Endothelial cell of hepatic sinusoid (primary cell): Measurements from ENCODE around the gene CREBL2.
"Not testable (repeated sequence)": the region's sequence is repeated elsewhere in the genome, so short reads cannot be mapped to it uniquely, and the experiment has no call there.

Experiments used
- in situ Hi-C: cut with HindIII; loops from 2 replicates; pipeline ENCODE4 v1.10.0; 2017; ENCODE audit warnings: low sequenced_read_pairs

The CREBL2 gene

DNA sequence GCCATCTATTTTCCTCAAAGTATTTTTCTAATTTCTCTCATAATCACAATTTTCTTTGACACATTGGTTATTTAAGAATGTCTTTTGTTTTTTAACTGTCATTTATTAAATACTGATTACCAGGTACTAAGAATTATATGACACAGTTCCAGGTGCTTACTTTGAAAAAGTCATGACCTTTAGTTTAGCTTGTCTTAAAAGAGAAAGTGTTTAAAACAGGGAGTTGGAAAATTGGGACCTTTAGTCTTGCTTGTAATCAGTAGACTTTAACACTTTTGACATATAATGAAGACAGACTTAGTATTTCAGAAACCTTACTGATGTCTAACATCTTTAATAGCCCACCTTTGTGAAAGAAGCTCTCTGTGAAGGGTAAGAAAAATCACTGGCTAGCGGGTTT lies 19.2 kb downstream of the CREBL2 start:
- in situ Hi-C loops: no loop called here

DNA sequence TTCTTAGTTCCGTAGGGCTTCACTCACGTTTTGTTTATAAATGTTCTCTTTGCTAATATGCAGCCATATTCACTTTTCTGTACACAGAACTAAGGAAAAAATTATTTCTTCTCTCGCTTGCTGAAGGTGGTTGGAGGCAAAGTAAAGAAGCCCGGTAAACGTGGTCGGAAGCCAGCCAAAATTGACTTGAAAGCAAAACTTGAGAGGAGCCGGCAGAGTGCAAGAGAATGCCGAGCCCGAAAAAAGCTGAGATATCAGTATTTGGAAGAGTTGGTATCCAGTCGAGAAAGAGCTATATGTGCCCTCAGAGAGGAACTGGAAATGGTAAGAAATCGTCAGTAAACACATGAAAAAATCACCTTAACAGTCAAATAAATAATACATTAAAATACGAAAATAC lies 24.0 kb downstream of the CREBL2 start:
- in situ Hi-C loops: no loop called here

DNA sequence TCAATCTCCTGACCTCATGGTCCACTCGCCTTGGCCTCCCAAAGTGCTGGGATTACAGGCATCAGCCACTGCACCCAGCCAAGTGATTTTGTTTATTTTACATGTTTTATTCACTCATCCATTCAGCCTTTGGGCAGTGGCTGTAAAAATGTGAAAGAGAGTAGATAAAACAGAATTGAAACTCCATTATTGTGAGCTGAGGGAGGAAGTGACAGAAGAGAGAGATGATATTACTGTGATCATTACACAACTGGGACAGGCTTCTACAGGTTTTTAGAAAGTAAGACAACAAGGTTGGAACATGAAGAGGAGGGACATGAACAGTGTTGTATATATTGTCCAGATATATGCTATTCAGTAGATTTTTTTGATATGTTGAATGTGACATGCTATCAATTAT lies 25.0 kb downstream of the CREBL2 start:
- in situ Hi-C loops: no loop called here

DNA sequence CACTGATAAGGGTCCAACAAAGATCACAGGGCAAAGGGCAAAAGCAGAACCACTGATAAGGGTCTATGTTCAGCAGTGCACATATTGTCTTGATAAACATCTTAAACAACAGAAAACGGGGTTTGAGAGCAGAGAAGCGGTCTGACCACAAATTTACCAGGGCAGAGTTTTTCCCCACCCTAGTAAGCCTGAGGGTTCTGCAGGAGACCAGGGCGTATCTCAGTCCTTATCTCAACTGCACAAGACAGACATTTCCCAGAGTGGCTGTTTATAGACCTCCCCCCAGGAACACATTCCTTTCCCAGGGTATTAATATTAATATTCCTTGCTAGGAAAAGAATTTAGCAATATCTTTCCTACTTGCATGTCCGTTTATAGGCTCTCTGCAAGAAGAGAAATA lies 28.3 kb downstream of the CREBL2 start:
- in situ Hi-C loops: not testable (repeated sequence)

DNA sequence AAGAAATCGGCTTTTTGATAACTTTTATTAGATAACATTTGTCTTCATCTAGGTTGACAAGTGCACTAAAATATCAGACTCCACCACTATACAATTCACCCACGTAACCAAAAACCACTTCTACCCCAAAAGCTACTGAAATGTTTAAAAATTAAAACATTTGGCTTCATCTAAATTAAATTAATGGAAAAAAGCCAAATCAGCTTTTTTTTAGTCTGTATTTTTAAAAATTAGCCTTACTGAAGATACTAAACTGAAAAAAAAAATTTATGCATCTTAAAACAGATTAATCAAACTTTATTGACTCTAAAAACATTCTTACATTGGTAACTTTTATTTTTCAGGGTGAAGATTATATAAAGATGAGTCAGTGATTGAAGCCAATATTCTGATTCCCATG lies 30.0 kb downstream of the CREBL2 start:
- in situ Hi-C loops: no loop called here

DNA sequence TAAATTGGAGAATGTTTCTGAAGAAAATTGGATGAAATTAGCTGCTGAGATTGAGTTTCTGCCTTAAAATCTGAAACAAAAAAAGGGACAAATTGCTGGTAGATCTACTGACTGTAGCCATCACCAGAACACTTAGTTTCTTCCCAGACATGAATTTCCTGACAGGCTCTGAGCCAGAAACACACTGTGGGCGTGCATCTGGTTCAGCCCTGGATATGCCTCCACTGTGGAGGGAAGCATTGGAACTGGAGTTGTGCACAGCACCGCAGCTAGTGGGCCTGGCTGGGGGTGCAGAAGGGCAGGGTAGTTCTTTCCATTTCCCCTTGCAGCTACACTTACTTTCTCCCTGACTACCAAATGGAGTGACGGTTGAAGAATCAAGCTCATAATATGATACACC lies 31.2 kb downstream of the CREBL2 start:
- in situ Hi-C loops: no loop called here

DNA sequence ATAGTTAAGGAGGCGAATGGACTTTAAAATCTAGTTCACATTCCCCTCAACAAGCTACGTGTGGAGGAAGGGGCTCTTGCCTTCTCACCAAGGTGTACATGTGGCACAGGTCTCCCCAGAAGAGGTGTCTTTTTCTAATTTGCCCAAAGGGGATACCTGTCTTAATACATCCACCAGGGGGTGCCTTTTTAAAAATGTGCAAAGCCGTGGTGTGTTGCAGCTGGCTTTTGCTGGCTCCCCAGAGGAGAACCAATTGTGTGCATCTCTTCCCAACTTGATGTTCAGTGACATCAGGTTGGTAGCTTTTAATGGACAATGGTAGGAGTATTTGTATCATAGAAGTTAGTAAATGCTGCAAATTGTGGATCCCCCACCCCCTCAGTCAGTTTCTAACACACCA lies 33.8 kb downstream of the CREBL2 start:
- in situ Hi-C loops: no loop called here

DNA sequence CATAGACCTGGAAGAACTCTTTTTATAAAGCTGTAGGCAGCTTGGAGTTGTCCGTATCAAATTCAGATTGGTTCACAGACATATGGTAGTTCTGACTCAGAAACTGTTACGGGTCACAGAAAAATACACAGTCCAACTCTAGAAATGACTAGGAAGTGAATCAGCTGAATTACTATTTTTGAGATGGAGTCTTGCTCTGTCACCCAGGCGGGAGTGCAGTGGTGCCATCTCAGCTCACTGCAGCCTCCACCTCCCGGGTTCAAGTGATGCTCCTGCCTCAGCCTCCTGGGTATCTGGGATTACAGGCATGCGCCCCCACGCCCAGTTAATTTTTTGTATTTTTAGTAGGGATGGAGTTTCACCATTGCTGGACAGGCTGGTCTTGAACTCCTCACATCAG lies 34.3 kb downstream of the CREBL2 start:
- in situ Hi-C loops: not testable (repeated sequence)

DNA sequence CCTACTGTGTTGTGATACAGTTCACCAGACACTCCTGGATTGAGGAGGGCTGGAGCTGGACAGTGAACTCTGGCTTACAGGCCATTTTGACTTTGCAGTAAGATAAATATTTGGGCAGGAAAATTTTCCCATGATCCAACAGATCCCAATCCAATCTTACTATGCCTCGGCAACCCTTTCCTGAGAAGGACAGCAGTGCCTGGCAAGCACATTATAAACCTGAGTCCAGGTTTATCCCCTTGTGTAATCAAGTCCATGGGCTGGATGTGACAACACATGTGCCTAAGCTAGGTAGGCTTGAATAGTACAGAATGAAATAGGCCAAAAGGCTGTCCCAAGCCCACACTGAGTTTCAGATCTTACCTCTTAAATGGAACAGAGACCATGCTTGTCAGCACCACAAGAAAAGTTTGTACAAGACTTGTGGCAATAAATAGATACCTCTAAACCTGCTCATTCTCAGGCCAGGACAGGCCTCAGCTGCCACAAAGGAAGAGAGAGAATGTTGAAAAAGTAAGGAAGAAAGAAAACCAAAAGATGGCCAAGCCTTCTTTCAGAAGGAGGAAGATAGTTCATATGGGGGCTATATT lies 34.9 kb downstream of the CREBL2 start:
- in situ Hi-C loops: no loop called here

DNA sequence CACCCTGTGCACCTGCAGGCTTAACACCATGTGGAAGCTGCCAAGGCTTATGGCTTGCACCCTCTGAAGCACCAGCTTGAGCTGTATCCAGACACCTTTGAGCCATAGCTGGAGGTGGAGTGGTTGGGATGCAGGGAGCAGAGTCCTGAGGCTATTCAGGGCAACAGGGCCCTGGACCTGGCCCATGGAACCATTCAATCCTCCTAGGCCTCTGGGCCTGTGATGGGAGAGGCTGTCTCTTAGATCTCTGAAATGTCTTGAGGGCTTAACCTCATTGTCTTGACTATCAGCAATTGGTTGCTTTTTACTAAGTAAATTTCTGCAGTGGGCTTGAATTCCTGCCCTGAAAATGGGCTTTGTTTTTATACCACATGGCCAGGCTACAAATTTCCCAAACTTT lies 36.6 kb downstream of the CREBL2 start:
- in situ Hi-C loops: no loop called here

DNA sequence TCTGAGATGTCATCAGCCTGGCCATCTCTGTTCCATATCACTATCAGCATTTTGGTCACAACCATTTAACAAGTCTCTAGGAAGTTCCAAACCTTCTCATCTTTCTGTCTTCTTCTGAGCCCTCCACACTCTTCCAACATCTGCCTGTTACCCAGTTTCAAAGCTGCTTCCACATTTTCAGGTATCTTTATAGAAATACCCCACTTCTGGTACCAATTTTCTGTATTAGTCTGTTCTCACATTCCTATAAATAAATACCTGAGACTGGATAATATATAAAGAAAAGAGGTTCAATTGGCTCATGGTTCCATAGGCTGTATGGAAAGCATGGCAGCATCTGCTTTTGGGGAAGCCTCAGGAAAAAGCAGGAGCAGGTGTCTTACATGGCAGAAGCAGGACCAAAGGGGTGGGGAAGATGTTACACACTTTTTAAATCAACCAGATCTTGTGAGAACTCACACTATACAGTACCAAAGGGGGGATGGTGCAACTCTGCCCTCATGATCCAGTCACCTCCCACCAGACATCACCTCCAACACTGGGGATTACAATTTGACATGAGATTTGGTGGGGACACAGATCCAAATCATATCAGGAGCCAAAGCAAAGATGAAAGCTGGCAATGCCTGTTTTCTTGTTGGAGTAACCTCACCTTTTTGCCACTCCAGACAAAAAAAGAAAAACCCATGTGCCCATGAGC lies 37.4 kb downstream of the CREBL2 start:
- in situ Hi-C loops: no loop called here

DNA sequence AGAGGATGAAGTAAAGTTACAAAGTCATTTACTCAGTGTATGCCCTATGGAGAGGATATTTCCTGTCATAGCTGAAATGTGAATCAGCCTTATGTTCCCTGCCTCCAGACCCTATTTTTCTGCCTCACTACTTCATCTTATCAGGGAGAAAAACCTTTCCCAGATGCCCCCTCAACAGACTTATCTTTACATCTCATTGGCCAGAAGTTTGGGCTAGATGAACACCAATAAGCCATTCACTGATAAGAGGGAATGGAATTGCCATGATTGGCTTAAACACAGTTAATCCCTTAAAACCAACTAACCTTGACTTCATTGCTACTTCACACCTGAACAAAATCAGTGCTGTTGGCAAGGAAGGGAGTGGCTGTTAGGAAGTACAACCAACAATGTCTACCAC lies 40.1 kb downstream of the CREBL2 start:
- in situ Hi-C loops: loop anchor here (25.0 kb wide), 1 partner anchor 264 kb away; no protein-coding TSS in a partner anchor

DNA sequence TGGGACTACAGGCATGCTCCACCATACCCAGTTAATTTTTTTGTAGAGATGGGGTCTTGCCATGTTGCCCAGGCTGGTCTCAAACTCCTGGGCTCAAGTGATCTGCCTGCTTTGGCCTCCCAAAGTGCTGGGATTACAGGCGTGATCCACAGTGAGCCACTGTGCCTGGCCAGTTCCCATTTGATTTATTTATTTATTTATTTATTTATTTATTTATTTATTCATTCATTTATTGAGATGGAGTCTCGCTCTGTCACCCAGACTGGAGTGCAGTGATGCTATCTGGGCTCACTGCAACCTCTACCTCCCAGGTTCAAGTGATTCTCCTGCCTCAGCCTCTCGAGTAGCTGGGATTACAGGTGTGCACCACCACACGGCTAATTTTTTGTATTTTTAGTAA lies 41.0 kb downstream of the CREBL2 start:
- in situ Hi-C loops: loop anchor here (25.0 kb wide), 1 partner anchor 265 kb away; no protein-coding TSS in a partner anchor

DNA sequence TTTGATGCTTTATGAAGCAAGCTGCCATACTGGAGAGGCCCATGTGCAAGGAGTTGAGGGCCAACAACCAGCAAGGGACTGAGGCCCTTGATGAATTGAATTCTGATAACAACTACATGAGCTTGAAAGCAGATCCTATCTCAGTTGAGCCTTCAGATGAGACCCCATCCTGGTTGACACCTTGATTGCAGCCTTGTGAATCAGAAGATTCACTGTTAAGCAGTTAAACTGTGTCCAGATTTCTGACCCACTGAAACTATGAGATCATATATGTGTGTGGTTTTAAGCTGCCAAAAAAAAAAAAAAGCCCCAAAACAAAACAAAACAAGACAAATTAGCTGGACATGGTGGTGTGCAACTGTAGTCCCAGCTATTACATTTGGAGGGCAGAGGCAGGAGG lies 42.2 kb downstream of the CREBL2 start:
- in situ Hi-C loops: loop anchor here (25.0 kb wide), 1 partner anchor 267 kb away; no protein-coding TSS in a partner anchor

DNA sequence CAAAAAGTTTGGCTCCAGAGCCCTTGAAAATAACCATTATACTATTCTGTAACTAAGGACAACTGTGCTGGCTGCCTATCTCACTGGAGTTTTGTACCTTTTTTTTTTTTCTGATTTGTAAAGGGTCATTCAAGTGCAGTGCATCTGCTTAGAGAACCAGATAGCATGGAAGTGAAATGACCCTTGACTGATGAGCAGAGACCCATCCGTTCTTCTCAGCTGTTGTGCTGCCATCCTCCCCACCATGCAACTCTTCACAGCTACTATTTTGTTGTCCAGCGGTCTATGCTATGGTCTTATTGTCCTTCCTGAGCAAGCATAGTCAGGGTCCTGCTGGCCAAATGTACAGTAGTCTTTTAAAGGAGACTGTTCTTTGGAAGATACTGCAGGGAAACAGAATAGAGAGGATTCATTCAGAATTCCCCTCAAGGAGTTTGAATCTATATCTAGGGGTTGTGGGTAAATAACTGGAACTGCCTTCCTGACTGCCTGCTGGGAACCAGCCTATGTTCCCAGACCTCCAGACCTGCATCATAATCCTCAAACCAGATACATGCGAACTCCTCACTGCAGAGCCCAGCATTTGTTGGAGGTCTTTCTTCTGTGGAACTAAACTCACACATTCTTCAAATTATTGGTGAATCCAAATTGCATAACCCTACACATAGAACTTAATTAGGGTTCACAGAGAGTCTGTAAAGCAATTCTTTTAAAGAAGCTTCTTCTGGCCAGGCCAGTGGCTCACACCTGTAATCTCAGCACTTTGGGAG lies 43.2 kb downstream of the CREBL2 start:
- in situ Hi-C loops: loop anchor here (5.0 to 25.0 kb wide), 2 partner anchors 47 to 268 kb away; no protein-coding TSS in a partner anchor

DNA sequence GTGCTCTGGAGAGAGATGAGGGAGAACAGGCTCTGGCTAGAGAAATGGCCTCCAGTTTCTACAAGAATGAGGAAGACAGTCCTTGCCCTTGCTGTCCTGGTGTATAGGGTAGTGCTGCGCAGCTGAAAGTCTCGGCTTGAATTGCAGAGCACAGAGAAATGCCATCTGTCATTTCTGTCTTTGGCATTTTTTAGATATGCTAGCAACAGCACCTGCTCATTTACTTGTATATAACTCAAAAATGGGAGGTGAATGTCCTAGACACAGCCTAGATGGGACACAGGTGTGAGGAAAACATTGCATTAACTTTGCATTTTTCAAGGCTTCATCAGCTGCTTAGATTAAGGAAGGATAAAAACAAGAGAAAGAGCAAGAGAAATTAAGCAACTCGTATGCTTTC lies 48.5 kb downstream of the CREBL2 start:
- in situ Hi-C loops: loop anchor here (10.0 to 25.0 kb wide), 2 partner anchors 273 to 585 kb away; partner anchors contain the start of gene BCL2L14

DNA sequence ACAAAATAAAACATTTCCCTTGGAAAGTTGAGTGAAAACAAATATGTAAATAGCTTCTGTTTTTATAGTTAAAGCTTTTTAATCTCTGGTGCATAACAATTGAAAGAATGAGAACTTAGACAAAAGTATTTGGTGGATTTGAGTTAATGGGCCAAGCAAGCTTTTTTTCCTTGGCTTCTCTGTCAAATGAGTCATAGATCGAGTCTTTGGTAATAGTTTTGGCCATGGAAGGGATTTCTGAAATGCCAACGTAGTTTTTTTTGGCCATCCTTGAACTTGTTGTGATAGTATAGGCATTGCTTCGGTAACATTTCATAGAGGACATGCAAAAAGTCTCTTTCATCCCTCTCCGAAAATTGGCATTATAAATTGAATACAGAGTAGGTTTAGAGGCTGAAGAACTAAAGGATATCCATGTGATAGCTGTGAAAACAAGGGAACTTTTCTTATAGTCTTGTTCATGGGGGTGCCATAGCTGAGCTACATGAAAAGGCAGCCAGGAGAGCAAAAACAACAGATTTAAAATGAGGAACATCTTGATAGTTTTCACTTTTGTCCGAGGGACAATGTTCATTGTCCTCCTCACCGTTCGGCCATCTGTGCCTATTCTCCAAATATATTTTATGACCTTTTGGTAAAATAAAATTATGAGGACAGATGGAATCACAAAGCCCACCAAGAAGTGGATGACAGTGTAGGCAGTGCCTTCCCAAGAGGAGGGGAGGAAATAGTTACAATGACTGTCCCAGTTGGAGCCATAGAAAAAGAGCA lies 49.6 kb downstream of the CREBL2 start:
- in situ Hi-C loops: loop anchor here (10.0 to 25.0 kb wide), 2 partner anchors 274 to 586 kb away; partner anchors contain the start of gene BCL2L14

DNA sequence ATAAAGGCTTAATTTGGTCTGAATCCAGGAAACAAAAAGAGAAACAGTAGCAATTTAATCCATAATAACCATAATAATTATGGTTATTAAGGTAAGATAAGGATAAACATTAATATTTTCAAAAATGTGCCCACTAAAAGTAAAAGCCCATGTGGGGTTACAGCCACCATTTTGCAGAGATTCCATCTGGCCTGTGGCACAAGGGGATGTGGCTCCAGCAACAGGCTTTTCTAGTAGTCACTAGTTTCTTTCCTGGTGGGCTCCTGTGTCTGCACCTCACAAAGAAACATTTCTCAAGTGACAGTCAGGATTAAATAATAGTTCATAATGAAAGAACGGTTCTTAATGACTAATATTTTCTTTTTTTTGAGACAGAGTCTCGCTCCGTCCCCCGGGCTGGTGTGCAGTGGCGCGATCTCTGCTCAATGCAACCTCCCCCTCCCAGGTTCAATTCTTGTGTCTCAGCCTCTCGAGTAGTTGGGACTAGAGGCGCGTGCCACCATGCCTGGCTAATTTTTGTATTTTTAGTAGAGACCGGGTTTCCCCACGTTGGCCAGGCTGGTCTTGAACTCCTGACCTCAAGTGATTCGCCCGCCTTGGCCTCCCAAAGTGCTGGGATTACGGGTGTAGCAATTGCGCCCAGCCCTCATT lies 52.1 kb downstream of the CREBL2 start:
- in situ Hi-C loops: loop anchor here (10.0 to 25.0 kb wide), 2 partner anchors 276 to 589 kb away; partner anchors contain the start of gene BCL2L14

DNA sequence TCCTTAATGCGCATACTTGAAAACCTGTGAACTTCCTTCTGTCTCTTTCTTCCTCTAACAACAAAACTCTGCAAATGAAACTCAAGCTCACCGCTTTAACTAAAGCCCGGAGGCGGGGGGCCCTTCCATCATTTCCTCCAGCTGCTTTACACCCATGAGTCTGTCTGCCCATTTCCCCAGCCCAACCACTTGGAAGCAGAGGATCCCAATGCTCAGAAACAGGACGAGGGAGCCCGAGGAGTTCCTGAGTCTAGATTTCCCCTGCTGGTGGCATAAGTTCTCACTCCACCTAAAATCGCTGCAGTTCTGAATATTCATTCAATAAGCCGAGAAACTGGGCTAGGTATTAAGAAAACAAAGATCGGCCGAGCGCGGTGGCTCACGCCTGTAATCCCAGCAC lies 53.5 kb downstream of the CREBL2 start:
- in situ Hi-C loops: loop anchor here (5.0 to 25.0 kb wide), 3 partner anchors 68 to 590 kb away; partner anchors contain the start of gene BCL2L14

DNA sequence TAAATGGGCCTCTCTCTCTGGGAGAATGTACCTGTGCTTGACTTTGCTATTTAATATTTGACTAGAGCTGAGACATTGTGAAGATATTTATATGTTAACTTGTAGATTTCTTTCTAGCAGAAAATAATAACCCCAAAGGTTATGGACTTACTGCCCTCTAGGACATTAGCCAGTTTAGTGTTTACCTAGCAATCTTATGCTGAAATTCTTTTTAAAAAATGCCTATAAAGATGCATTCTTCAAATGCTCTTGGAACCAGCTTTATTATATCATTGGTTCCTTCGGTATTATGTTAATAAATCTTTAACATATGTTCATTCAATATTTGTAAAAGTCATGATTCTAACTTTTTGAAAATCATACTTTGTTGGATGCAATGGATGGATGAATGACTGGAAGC lies 56.3 kb downstream of the CREBL2 start:
- in situ Hi-C loops: loop anchor here (5.0 to 25.0 kb wide), 3 partner anchors 71 to 593 kb away; partner anchors contain the start of gene BCL2L14
